ENCODE measurements around the gene SERHL2.
"Not testable (repeated sequence)": the region's sequence is repeated elsewhere in the genome, so short reads cannot be mapped to it uniquely, and the experiment has no call there.

The SERHL2 gene

GRCh38 chr22:42596863-42597530 is 43.2 kb downstream of the SERHL2 start:
- in situ Hi-C loops (cut with HindIII; ENCODE audit: low pct_ligation_motif_present, low sequenced_read_pairs): no loop called here
- H3K27ac ChIP-seq: no peak overlapping the region

GRCh38 chr22:42601879-42602465 is 48.2 kb downstream of the SERHL2 start:
- Histone ChIP-seq H3K4me3 (ENCODE audit: low read depth, low read length) (no peak overlapping the region), H3K27ac (no peak overlapping the region), H3K36me3 (replicated peaks) (peaks cover 55% of the 10 kb centered on the region), H3K27me3 (replicated peaks) (no peaks in the 10 kb centered on the region)
- in situ Hi-C loops (cut with HindIII; ENCODE audit: low pct_ligation_motif_present, low sequenced_read_pairs): no loop called here
- no peak for DNase-seq
- no peak for TF ChIP-seq CTCF (IDR thresholded peaks at IDR 0.05; ENCODE audit: low read depth, low read length, missing control alignments)

More at GRCh38 chr22:42596863-42597530, 43.2 kb downstream of the SERHL2 start:
- Histone ChIP-seq H3K4me3 (ENCODE audit: low read depth, low read length) (no peak overlapping the region), H3K36me3 (replicated peaks) (peaks cover 86% of the 10 kb centered on the region), H3K27me3 (replicated peaks) (no peaks in the 10 kb centered on the region)
- DNase-seq: no peak
- TF ChIP-seq CTCF (IDR thresholded peaks at IDR 0.05; ENCODE audit: low read depth, low read length, missing control alignments): no peak

- no peak for DNase-seq
- H3K4me3 ChIP-seq (ENCODE audit: low read depth, low read length): no peak overlapping the region
- in situ Hi-C loops (cut with HindIII; ENCODE audit: low pct_ligation_motif_present, low sequenced_read_pairs): no loop called here
- H3K27ac ChIP-seq: no peak overlapping the region
- TF ChIP-seq CTCF (IDR thresholded peaks at IDR 0.05; ENCODE audit: low read depth, low read length, missing control alignments): no peak
- H3K36me3 ChIP-seq (replicated peaks): peaks cover 50% of the 10 kb centered on the region
- H3K27me3 ChIP-seq (replicated peaks): no peaks in the 10 kb centered on the region
Measured at GRCh38 chr22:42602470-42602869, 48.7 kb downstream of the SERHL2 start.

- Histone ChIP-seq H3K36me3 (replicated peaks) (peaks cover 46% of the 10 kb centered on the region), H3K27ac (no peak overlapping the region), H3K27me3 (replicated peaks) (no peaks in the 10 kb centered on the region), H3K4me3 (ENCODE audit: low read depth, low read length) (no peak overlapping the region)
- in situ Hi-C loops (cut with HindIII; ENCODE audit: low pct_ligation_motif_present, low sequenced_read_pairs): no loop called here
- DNase-seq: no peak
- no peak for TF ChIP-seq CTCF (IDR thresholded peaks at IDR 0.05; ENCODE audit: low read depth, low read length, missing control alignments)
Measured at GRCh38 chr22:42603427-42603826, 49.7 kb downstream of the SERHL2 start.

GRCh38 chr22:42604403-42604802 is 50.6 kb downstream of the SERHL2 start:
- peak; percentile 22 for DNase-seq
- no peak for TF ChIP-seq CTCF (IDR thresholded peaks at IDR 0.05; ENCODE audit: low read depth, low read length, missing control alignments)
- Histone ChIP-seq H3K4me3 (ENCODE audit: low read depth, low read length) (no peak overlapping the region), H3K27me3 (replicated peaks) (no peaks in the 10 kb centered on the region), H3K36me3 (replicated peaks) (peaks cover 36% of the 10 kb centered on the region), H3K27ac (no peak overlapping the region)
- in situ Hi-C loops (cut with HindIII; ENCODE audit: low pct_ligation_motif_present, low sequenced_read_pairs): no loop called here

GRCh38 chr22:42607641-42608040 is 53.9 kb downstream of the SERHL2 start:
- H3K27ac ChIP-seq; in situ Hi-C loops (cut with HindIII; ENCODE audit: low pct_ligation_motif_present, low sequenced_read_pairs); DNase-seq; H3K4me3 ChIP-seq (ENCODE audit: low read depth, low read length); H3K27me3 ChIP-seq (replicated peaks); H3K36me3 ChIP-seq (replicated peaks): not testable (repeated sequence)

Measured in brain microvascular endothelial cell (primary cell).